ENCODE data around the gene TMSB15C. TPM values are rescaled to one million over a fixed set of nuclear protein-coding genes. Genes with fewer than 3 reads are reported as not detected.
A peak's percentile ranks its signal among the peaks of the same experiment; 100 is the strongest.
"Not testable (repeated sequence)": the region's sequence is repeated elsewhere in the genome, so short reads cannot be mapped to it uniquely, and the experiment has no call there.

The TMSB15C gene
- total RNA-seq, 4 donors from 2014 or later: 0.83 to 2.1 (median 1.1) TPM

DNA sequence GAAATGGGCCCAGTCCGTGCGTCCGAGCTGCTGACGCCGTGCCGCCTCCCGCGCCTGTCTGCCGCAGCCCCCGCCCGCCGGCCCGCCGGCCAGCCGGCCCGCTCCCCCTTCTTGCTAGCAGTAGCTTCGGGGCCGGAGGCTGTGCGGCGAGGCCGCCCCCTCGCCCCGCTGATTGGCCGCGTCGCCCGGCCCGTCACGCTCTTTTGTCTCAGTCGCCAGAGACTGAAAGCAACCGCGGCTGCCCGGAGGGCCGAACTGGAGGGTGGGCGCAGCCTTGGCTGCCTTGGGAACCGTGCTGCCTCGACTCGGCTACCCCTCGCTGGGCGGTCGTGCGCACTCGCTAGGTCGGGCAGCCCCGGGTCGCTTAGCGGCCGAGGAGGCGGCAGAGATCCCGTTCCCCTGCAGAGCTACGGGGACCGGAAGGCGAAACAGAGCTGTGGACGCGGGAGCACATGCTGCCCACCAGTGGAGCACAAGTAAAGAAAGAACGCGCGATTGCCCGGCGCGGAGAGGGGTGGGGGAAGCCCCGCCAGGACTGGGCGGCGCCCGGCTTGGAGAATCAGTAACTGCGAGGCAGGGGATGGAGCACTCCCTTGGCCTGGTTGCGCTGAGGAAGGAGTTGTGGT lies 36.4 kb upstream of the TMSB15C start, which contains the start of gene ZCCHC18:
TSS of gene ZCCHC18 (plus strand) at position 198 of the 626 bp plus-strand sequence. CDS start 1,589 bp downstream, outside the sequence.
- TF ChIP-seq EP300 (IDR thresholded peaks at IDR 0.05) (no peak), POLR2AphosphoS5 (IDR thresholded peaks at IDR 0.05) (peak; percentile 40 to 52)
- Histone ChIP-seq H3K36me3 (no peaks in the 10 kb centered on the region), H3K27ac (replicated peaks in 1 of 4) (peak within 1 kb of the TSS; percentile 75 to 86 (median 81)), H3K27me3 (no peaks in the 10 kb centered on the region), H3K4me1 (peaks cover 0 to 14% (median 5%) of the 10 kb centered on the region in 4 donors), H3K9me3 (no peaks in the 10 kb centered on the region), H3K4me3 (peak within 1 kb of the TSS; percentile 59 to 71 (median 62))
- intact Hi-C loops (cut with DNase I): no loop called here
- WGBS: 37% methylated on average over 35 of the region's 67 CpGs
- peak; percentile 91 for DNase-seq (ENCODE audit: extremely low spot score)

DNA sequence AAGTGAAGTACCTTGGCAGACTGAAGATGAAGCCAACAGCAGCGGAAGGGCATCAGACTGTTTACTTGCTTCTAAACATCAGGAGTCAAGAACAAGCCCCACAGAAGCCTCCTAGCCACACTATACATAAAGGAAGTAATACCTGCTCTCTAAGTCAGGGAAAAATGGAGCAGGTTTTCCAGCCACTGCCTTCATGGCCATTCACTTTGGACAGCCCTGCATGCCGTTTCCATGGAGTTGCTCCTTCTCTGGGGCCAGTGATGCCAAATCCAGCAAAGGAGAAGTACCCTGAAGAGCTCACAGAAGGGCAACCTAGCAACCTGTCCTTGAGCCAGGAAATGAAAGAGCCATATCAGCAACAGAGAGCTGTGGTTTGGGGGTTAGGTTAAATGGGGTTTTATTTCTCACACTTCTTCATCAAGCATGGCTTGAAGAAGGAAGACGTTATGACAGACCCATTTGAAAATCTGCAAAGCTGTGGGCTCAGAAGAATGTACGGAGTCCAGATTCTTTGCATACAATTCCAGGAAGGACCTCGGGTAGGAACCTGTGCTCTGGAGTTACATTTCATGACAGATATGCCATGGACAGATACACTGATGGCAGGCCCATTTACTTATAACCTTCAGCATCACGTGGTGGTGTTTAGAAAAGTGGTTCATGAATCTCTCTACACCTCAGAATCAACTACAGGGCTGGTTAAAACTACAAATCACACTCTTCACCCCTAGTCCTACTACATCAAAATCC lies 34.6 kb upstream of the TMSB15C start:
- 66% methylated on average over 6 of the region's 6 CpGs for WGBS
- H3K36me3 ChIP-seq; H3K27me3 ChIP-seq; DNase-seq (ENCODE audit: extremely low spot score); H3K9me3 ChIP-seq; H3K27ac ChIP-seq (replicated peaks in 1 of 4); intact Hi-C loops (cut with DNase I); H3K4me3 ChIP-seq: not testable (repeated sequence)
- peaks cover 0 to 14% (median 5%) of the 10 kb centered on the region in 4 donors for H3K4me1 ChIP-seq

DNA sequence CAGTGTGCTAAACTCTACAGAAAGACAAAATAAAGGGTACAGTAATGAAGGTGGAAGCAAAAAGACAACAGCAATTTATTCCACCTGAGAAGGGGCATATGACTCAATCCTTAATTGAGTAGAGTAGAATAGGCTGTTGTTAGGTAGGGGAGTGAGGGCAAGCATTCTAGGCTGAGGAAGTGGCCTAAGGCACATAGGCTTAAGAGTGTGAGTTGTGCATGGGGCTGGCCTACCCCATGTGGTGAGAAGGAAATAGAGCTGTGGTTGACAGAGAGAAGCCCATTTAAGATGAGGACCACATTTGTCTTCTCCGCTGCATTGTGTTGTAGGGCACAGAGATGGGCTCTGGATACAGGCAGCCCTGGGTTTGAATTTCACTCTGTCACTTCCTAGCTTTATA lies 32.9 kb upstream of the TMSB15C start:
- WGBS: 84% methylated on average over 1 of the region's 1 CpG
- no peaks in the 10 kb centered on the region for H3K27me3 ChIP-seq
- no peaks in the 10 kb centered on the region for H3K9me3 ChIP-seq
- H3K36me3 ChIP-seq: no peaks in the 10 kb centered on the region
- no peak overlapping the region for H3K27ac ChIP-seq (replicated peaks in 1 of 4)
- TF ChIP-seq POLR2AphosphoS5 (IDR thresholded peaks at IDR 0.05): no peak
- no peak for TF ChIP-seq POLR2A (IDR thresholded peaks at IDR 0.05; ENCODE audit: low read depth)
- no peak for TF ChIP-seq EP300 (IDR thresholded peaks at IDR 0.05)
- TF ChIP-seq, protein P1, sequence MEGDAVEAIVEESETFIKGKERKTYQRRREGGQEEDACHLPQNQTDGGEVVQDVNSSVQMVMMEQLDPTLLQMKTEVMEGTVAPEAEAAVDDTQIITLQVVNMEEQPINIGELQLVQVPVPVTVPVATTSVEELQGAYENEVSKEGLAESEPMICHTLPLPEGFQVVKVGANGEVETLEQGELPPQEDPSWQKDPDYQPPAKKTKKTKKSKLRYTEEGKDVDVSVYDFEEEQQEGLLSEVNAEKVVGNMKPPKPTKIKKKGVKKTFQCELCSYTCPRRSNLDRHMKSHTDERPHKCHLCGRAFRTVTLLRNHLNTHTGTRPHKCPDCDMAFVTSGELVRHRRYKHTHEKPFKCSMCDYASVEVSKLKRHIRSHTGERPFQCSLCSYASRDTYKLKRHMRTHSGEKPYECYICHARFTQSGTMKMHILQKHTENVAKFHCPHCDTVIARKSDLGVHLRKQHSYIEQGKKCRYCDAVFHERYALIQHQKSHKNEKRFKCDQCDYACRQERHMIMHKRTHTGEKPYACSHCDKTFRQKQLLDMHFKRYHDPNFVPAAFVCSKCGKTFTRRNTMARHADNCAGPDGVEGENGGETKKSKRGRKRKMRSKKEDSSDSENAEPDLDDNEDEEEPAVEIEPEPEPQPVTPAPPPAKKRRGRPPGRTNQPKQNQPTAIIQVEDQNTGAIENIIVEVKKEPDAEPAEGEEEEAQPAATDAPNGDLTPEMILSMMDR (IDR thresholded peaks at IDR 0.05): no peak
- H3K4me3 ChIP-seq: no peak overlapping the region
- no peak for DNase-seq (ENCODE audit: extremely low spot score)
- H3K4me1 ChIP-seq: peaks cover 0 to 14% (median 5%) of the 10 kb centered on the region in 4 donors
- intact Hi-C loops (cut with DNase I): no loop called here

DNA sequence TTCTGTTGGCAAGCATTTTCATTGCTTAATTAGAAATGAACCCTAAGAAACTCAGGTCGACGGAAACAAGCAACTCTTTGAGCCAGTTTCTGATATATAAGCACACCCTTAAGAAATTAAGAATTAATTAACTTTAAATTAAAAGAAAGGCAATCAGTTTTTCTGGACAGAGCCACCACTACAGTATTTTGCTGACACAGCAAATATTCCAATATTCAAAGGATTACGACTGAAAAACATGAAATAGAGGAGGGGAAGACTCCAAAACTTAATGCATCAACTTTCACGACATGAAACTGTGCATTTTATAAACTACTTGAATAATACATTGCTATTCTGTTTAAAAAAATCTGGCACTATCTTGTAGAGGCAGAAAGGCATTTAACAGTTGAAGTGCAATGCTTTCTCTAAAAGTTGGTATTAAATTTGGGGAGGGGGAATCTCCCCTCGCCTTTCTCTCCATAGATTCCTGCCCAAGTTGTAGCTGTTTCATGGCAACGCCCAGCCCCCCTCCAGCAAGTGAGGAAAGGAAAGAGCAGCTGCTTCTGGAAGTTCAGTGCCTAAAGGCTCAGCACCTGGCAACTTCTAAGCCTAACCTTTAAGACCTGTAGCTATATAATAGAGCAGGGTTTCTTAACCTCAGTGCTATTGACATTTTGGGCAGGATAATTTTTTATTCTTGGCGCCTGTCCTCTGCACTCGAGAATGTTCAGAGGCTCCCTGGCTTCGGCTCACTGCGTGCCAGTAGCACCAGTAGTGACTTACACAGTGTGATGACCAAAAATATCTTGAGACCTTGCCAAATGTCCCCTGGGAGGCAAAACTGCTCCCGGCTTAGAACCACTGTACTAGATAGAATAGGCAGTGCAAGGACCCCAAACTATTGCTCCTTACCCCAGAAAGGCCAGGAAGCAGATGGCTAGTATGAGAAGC lies 29.6 kb upstream of the TMSB15C start:
- TF ChIP-seq POLR2A (IDR thresholded peaks at IDR 0.05; ENCODE audit: low read depth) (no peak), POLR2AphosphoS5 (IDR thresholded peaks at IDR 0.05) (no peak), EP300 (IDR thresholded peaks at IDR 0.05) (no peak)
- TF ChIP-seq, protein P1 (IDR thresholded peaks at IDR 0.05): no peak
- WGBS: 55% methylated on average over 11 of the region's 11 CpGs
- no peak for DNase-seq (ENCODE audit: extremely low spot score)
- Histone ChIP-seq H3K36me3 (no peaks in the 10 kb centered on the region), H3K4me1 (no peaks in the 10 kb centered on the region), H3K27me3 (no peaks in the 10 kb centered on the region), H3K27ac (replicated peaks in 1 of 4) (no peak overlapping the region), H3K9me3 (no peaks in the 10 kb centered on the region), H3K4me3 (no peak overlapping the region)
- intact Hi-C loops (cut with DNase I): no loop called here

DNA sequence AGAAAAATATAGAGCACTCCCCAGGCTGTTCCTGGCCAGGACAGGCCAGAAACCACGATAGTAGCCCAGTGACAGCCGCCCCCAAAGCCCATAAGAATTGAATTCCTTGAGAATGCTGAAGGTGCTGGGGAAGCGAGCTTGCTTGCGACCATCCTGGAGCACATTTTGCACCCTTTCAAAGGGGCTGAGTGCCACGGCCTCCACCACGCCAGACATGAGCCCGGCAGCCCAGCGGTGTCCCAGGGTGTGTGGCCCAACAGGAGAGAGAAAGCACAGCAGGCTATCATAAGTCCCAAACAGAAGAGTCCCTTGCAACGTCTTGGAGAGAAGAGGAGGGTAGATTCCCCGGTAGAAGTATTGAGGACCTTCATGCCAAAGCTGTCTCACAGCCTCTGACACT lies 28.6 kb upstream of the TMSB15C start:
- intact Hi-C loops (cut with DNase I): no loop called here
- Histone ChIP-seq H3K27ac (replicated peaks in 1 of 4) (no peak overlapping the region), H3K4me1 (no peaks in the 10 kb centered on the region), H3K36me3 (no peaks in the 10 kb centered on the region), H3K27me3 (no peaks in the 10 kb centered on the region), H3K4me3 (no peak overlapping the region), H3K9me3 (no peaks in the 10 kb centered on the region)
- DNase-seq (ENCODE audit: extremely low spot score): no peak
- TF ChIP-seq, protein P1 (IDR thresholded peaks at IDR 0.05): no peak
- no peak for TF ChIP-seq EP300 (IDR thresholded peaks at IDR 0.05)
- no peak for TF ChIP-seq POLR2A (IDR thresholded peaks at IDR 0.05; ENCODE audit: low read depth)
- WGBS: 67% methylated on average over 10 of the region's 10 CpGs

Measured in esophagus muscularis mucosa (tissue), 4 donors.